ENCODE measurements around the gene MALT1. TPM values are rescaled to one million over a fixed set of nuclear protein-coding genes. Genes with fewer than 3 reads are reported as not detected.
"Not testable (repeated sequence)": the region's sequence is repeated elsewhere in the genome, so short reads cannot be mapped to it uniquely, and the experiment has no call there.

The MALT1 gene
- total and polyA plus RNA-seq, 2 donors (not counting 1 experiment from before 2014, with no cell fraction given): 18.0 to 25.5 TPM

DNA sequence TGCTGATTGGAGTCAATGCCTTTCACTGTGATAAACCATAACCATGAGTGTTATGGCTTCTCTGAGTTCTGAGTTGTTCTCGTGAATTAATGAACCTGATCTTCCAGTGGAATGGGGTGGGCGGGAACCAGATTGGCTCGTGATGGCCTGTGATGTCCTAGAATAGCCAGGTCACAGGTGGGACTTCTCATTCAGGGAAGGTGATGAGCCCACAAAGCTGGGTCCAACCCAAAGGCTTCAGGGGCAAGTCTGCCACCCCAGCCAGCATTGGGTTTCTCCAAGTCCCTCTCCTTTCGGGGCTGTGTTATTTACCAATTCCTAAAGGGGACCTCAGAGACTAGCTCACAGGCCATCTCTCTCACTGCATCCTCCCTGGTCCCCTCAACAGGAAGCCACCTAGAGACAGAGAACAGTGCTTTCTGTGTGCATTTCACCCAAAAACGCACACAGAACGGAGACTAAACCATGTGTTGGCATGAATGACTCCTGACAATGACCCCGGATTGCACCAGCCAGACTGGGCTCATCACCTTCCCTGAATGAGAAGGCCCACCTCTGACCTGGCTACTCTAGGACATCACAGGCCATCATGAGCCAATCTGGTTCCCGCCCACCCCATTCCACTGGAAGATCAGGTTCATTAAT is 85.5 kb downstream of the MALT1 start:
- no peak overlapping the region for H2AFZ ChIP-seq (ENCODE audit: low read length)
- no peaks in the 10 kb centered on the region for H4K20me1 ChIP-seq (ENCODE audit: control insufficient read depth, extremely low read depth, insufficient read depth, low read length)
- no peaks in the 10 kb centered on the region for H3K9me3 ChIP-seq (ENCODE audit: control insufficient read depth, insufficient read depth, low read depth, low read length)
- no peaks in the 10 kb centered on the region for H3K36me3 ChIP-seq (ENCODE audit: control insufficient read depth, insufficient read depth, low read length)
- H3K9ac ChIP-seq (ENCODE audit: insufficient read depth, low read length): no peak overlapping the region
- DNase-seq (ENCODE audit: low read depth in 2 of 2): no peak
- H3K79me2 ChIP-seq (ENCODE audit: control insufficient read depth, insufficient read depth, low read length): no peaks in the 10 kb centered on the region
- H3K4me2 ChIP-seq (ENCODE audit: extremely low read depth, insufficient read depth, low read length): no peak overlapping the region
- no peaks in the 10 kb centered on the region for H3K27me3 ChIP-seq (ENCODE audit: control insufficient read depth, insufficient read depth, low read length)
- no peak overlapping the region for H3K4me3 ChIP-seq (replicated peaks in 1 of 4; ENCODE audit: control extremely low read depth in 1 of 4, insufficient read depth in 1 of 4, low read depth in 3 of 4, low read length in 4 of 4)
- H3K4me1 ChIP-seq (ENCODE audit: control insufficient read depth, extremely low read depth, insufficient read depth, low read length): no peaks in the 10 kb centered on the region
- TF ChIP-seq, protein P1, sequence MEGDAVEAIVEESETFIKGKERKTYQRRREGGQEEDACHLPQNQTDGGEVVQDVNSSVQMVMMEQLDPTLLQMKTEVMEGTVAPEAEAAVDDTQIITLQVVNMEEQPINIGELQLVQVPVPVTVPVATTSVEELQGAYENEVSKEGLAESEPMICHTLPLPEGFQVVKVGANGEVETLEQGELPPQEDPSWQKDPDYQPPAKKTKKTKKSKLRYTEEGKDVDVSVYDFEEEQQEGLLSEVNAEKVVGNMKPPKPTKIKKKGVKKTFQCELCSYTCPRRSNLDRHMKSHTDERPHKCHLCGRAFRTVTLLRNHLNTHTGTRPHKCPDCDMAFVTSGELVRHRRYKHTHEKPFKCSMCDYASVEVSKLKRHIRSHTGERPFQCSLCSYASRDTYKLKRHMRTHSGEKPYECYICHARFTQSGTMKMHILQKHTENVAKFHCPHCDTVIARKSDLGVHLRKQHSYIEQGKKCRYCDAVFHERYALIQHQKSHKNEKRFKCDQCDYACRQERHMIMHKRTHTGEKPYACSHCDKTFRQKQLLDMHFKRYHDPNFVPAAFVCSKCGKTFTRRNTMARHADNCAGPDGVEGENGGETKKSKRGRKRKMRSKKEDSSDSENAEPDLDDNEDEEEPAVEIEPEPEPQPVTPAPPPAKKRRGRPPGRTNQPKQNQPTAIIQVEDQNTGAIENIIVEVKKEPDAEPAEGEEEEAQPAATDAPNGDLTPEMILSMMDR (conservative IDR thresholded peaks at IDR 0.05 in 1 of 2, IDR thresholded peaks at IDR 0.05 in 1 of 2; ENCODE audit: low read depth in 1 of 2, low read length in 2 of 2): no peak
- TF ChIP-seq EZH2 (IDR thresholded peaks at IDR 0.05; ENCODE audit: low read length, missing control alignments): no peak
- H3K27ac ChIP-seq (ENCODE audit: insufficient read depth, low read length): no peak overlapping the region

DNA sequence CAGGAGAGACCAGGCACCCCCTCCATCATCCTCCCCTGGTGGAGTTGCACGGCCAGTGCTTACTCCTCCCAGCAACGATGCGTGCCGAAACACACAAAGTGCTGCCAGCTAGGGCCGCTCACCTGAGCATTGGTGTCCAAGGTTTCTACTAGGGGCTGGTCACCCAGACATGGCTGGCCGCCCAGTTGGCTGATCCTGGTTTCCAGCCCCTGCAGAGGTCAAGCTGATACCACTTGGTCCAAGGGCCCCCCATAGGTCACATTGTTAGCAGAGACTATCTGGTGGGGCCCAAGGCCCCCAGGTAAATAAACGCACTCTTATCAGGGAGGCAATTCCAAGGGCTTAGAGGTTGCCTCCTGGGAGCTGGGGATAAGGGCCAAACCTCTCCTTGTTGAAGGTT is 86.1 kb downstream of the MALT1 start:
- H3K4me1 ChIP-seq (ENCODE audit: control insufficient read depth, extremely low read depth, insufficient read depth, low read length); H3K36me3 ChIP-seq (ENCODE audit: control insufficient read depth, insufficient read depth, low read length); DNase-seq (ENCODE audit: low read depth in 2 of 2); H3K27ac ChIP-seq (ENCODE audit: insufficient read depth, low read length); H3K79me2 ChIP-seq (ENCODE audit: control insufficient read depth, insufficient read depth, low read length); H3K9ac ChIP-seq (ENCODE audit: insufficient read depth, low read length); H2AFZ ChIP-seq (ENCODE audit: low read length); H4K20me1 ChIP-seq (ENCODE audit: control insufficient read depth, extremely low read depth, insufficient read depth, low read length); H3K9me3 ChIP-seq (ENCODE audit: control insufficient read depth, insufficient read depth, low read depth, low read length); H3K4me3 ChIP-seq (replicated peaks in 1 of 4; ENCODE audit: control extremely low read depth in 1 of 4, insufficient read depth in 1 of 4, low read depth in 3 of 4, low read length in 4 of 4); H3K27me3 ChIP-seq (ENCODE audit: control insufficient read depth, insufficient read depth, low read length); H3K4me2 ChIP-seq (ENCODE audit: extremely low read depth, insufficient read depth, low read length): not testable (repeated sequence)

GRCh38 chr18:58758046-58758445 is 86.8 kb downstream of the MALT1 start:
- H3K9ac ChIP-seq (ENCODE audit: insufficient read depth, low read length): no peak overlapping the region
- no peaks in the 10 kb centered on the region for H3K79me2 ChIP-seq (ENCODE audit: control insufficient read depth, insufficient read depth, low read length)
- no peaks in the 10 kb centered on the region for H4K20me1 ChIP-seq (ENCODE audit: control insufficient read depth, extremely low read depth, insufficient read depth, low read length)
- H3K27ac ChIP-seq (ENCODE audit: insufficient read depth, low read length): no peak overlapping the region
- H2AFZ ChIP-seq (ENCODE audit: low read length): no peak overlapping the region
- TF ChIP-seq, protein P1 (conservative IDR thresholded peaks at IDR 0.05 in 1 of 2, IDR thresholded peaks at IDR 0.05 in 1 of 2; ENCODE audit: low read depth in 1 of 2, low read length in 2 of 2): no peak
- no peak for TF ChIP-seq EZH2 (IDR thresholded peaks at IDR 0.05; ENCODE audit: low read length, missing control alignments)
- H3K4me3 ChIP-seq (replicated peaks in 1 of 4; ENCODE audit: control extremely low read depth in 1 of 4, insufficient read depth in 1 of 4, low read depth in 3 of 4, low read length in 4 of 4): no peak overlapping the region
- H3K4me1 ChIP-seq (ENCODE audit: control insufficient read depth, extremely low read depth, insufficient read depth, low read length): no peaks in the 10 kb centered on the region
- H3K4me2 ChIP-seq (ENCODE audit: extremely low read depth, insufficient read depth, low read length): no peak overlapping the region
- H3K27me3 ChIP-seq (ENCODE audit: control insufficient read depth, insufficient read depth, low read length): no peaks in the 10 kb centered on the region
- no peak for DNase-seq (ENCODE audit: low read depth in 2 of 2)
- H3K36me3 ChIP-seq (ENCODE audit: control insufficient read depth, insufficient read depth, low read length): no peaks in the 10 kb centered on the region
- no peaks in the 10 kb centered on the region for H3K9me3 ChIP-seq (ENCODE audit: control insufficient read depth, insufficient read depth, low read depth, low read length)
